PC-9 (cell line): ENCODE results near the gene TBX15.

Experiments used
- CTCF ChIP-seq: fragments of 200-600 bp; sonication (generic); conservative IDR thresholded peaks from 2 replicates; pipeline ENCODE4 v1.6.1; 2017; ENCODE audit warnings: mixed run types, antibody characterized with exemption, mild to moderate bottlenecking, moderate library complexity
- EZH2 ChIP-seq: fragments of 200-600 bp; sonication (generic); IDR thresholded peaks from 2 replicates; pipeline ENCODE4 v1.8.0; 2017; ENCODE audit warnings: antibody characterized with exemption, low read depth

GRCh38 chr1:118918940-118919259, 69.2 kb downstream of the TBX15 start:
- no peak for TF ChIP-seq EZH2
- TF ChIP-seq CTCF: no peak
